ENCODE results near the gene RPN2.

The RPN2 gene

DNA sequence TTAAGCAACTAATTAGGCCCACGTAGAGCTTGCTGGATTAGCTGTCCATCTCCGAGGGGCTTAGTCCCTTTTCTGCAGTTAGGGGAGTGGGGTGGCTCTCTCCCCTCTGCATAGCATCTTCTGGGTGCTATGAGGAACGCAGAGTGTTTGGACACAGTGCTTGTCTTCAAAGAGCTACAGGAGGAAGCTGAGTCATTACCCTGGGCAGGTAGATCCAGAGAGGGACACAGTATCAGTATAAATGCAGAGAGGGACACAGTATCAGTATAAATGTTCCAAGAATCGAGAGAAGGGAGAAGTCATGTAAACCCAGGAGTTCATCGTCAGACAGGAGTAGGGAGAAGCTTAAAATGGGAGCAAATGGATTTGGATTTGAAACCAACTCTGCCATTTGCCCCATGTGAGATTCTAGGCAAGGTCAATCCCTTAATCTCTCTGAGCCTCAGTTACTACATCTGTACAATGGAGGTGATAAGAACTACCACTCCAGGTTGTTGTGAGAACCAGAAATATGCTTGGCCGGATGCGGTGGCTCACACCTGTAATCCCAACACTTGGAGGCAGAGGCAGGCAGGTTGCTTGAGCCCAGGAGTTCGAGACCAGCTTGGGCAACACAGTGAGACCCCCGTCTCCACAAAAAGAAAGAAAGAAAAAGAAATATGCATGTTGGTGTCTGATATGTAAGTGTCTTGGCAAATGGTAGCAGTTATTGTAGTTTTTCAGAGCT, 88.0 kb downstream of the RPN2 start:
- DNase-seq (ENCODE audit: low read depth) = no peak

DNA sequence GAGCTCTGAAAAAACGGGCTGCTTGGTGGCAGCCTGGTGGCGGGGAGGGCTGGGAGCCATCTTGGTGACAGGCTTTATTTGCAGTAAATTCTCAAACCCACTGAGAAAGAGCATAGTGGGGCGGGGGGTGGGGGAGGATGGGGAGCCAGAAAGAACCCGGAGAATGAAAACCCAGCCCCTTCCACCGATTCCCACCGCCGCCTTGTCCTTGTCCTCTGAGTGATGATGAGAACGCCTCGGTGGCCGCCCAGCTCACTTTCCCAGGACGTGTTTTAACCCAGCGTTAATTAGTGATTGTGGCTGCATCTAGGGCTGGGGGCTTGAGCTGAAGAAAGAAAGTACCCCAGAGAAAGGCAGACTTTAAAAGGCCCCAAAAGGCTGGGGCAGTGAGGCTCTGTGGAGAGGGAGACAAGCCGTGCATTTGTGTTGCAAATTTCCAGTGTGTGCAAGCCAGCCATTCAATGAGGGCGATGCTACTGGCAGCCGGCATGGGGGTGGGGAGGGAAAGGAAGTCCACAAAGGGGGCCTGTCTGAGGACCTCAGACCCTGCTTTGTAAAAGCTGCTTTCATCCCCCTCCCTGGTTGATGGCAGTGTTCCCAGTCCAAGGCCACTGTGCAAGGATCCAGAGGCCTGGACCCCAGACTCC, 88.7 kb downstream of the RPN2 start:
- DNase-seq (ENCODE audit: low read depth) = no peak

DNA sequence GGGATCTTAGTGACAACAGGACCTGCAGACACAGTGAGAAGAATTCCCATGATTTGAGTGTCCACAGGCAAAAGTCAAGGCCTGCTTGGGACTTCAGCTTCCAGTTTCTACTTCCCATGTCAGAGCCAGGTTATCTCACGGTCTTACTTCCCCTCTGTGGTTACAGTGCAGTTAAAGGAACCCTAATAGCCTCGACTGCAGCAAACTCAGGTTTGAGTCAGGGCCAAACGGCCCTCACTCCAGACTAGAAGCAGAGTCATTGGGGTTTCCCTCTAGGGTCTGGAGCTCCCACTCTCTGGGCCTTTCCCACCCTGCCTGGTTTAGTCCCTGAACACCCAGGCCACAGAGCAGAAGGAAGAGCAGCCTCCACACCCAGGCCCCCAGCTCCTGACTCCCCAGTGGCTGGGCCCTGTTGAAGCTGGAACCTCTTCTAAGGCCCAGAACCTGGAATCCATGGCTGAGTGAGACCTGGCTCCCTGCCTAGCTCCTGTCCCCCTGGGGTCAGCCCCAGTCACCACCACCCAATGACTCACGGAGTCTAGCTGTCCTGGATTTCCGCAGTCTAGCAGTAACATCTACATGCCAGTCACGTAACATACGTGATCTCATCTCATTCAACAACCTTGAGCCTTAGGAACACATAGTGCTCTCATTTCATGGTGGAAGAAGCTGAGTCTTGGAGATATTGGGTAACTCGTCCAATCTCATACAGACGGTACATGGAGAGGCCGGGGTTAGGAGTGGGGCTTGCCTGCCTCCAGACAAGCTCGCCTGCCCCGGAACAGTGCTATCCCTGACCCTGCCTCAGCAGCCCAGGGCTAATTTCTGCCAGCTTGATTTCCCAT, 91.7 kb downstream of the RPN2 start:
- DNase-seq (ENCODE audit: low read depth) = no peak

DNA sequence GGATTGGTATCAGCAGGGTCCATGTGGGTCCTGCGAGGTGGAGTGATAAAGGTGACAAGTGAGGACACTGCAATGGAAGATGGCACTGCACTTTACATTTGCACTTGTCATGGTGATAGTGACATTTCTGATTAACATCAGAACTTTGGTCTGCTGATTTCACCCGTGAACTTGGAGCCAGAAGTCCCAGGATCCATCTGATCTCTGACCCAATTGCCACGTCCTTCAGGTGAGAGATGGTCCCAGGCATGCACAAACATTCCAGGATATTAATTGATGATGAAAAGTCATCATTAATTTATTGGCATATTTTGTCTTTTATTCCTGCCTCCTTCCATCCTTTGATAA, 92.3 kb downstream of the RPN2 start:
- no peak for DNase-seq (ENCODE audit: low read depth)

DNA sequence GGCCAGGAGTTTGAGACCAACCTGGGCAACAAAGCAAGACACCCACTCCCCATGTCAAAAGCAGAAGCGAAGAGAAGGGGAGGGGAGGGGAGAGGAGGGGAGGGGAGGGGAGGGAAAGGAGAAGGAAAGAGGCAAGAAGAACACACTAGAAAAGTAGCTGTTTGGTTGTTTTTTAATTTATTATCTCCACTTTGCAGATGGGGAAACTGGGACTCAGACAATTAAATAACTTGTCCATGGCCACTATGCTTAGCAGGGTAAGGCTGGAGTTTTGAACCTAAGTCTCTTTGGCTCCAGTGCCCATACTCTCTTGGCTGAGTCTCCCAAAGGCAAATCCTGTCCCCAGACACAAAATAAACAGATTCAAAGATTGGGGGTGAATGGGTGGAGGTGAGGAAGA, 94.9 kb downstream of the RPN2 start:
- DNase-seq (ENCODE audit: low read depth) = no peak

DNA sequence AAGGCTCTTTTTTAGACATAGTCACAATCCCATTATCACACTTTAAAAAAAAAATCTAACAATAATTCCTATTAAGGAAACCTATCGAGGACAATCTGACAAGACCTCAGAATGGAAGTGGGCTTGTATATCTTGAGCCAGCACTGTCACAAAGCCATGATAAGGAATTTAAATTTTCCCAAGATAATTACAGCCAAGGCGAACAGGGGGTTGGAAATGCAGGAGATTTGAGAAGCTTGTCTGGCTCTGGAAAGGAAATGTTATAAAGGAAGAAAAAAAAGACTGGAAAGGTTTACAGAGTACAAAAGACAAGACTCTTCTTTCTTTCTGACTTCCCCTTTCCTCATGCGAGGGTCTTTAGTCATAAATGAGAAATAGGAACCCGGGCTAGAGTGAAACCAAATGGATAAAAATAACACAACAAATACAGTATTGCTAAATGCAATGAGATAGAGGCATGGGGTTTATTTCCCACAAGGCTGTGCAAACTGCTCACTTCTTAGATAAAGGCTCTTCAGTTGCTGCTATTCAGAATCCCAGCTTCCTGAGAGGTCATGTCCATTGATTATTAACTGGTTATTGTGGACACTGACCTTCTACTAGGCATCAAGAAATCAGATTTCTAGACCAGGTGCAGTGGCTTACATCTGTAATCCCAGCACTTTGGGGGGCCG, 95.9 kb downstream of the RPN2 start:
- no peak for DNase-seq (ENCODE audit: low read depth)

DNA sequence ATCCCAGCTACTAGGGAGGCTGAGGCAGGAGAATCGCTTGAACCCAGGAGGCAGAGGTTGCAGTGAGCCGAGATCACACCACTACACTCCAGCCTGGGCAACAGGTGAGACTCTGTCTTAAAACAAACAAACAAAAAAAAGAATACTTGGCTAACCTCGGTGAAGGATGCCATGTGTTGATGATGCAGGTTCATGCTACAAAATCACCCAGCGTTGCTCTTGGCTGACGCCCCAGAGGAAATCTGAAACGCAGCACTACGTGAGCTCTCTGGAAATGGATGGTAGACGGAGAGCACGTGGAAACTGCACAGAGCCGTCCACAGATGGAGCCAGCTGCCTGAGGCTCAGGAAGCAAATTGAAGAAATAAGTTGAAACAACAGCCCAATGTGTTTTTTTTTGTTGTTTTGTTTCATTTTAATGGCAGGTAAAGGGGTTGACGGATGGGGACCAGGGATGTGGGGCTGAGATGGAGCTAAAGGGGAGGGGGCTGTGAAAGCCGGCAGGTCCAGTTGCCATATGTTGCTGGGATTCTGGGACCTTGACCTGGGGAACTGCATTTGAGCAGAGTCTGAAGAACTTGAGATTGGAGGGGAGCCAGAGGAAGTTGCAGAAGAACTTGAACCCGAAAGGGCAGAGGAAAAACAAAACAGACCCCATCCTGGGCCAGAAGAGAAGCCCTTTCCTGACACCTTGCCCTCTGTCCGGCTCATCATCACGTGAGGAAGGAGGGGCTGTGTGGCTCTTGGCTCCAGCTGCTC, 97.5 kb downstream of the RPN2 start:
- DNase-seq (ENCODE audit: low read depth) = no peak

DNA sequence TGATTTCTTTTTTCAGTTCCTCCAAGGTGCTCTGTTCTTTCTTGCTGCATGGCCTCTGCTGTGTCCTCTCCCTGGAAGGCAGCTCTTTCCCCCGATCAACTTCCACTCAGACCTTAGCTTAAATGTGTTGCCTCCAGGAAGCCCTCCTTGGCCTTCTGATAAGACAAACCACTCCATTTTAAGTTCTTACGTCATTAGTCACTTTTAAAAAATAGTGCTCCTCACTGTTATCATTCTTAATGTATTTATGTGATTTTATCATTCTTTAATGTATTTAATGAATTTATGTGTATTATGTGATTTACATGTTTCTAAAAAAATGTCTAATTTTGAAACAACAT, 98.1 kb downstream of the RPN2 start:
- DNase-seq (ENCODE audit: low read depth) = no peak

DNA sequence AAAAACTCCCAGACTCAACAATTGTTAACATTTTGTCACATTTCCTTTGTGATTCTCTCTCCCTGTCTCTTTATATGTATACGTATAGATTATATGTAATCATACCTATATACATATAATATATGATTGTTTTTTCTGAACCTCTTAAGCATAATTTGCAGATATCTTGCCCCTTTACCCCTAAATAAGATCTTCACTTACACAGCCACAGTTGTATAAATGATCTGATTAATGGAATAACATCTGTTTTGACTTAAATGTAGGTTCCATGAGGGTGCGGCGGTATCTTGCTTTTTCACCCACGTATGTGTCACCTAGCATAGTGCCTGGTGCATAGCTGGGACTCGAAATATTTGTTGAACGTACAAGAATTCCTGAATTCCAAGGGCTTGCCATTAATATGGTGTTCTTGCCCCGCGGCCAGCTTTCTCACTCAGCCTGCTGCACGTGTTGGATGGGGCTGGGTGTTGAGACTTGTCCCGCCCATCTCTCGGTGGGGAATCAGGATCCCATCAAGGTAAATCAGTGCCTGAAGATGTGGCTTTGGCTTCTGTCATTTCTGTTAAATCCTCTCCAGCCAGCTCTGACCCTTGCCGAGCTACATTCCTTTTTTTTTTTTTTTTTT, 99.9 kb downstream of the RPN2 start:
- no peak for DNase-seq (ENCODE audit: low read depth)

DNA sequence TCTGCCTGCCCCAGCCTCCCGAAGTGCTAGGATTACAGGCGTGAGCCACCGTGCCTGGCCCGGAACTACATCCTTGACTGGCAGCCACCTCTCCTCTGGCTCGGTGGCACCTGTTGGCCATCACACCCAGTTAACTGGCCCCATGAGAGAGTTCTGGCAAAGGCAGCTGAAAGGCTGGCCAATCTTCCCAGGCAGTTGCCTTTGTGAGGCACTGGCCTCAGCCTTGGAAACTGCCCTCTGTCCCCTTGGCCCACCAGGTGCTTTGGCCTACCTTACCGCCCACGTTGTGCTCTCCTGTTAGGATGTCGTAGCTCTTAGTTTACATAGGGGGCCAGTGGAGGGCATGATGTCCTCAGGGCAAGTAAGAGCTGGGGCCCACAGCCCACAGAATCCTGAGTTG, 100.7 kb downstream of the RPN2 start:
- DNase-seq (ENCODE audit: low read depth) = no peak

DNA sequence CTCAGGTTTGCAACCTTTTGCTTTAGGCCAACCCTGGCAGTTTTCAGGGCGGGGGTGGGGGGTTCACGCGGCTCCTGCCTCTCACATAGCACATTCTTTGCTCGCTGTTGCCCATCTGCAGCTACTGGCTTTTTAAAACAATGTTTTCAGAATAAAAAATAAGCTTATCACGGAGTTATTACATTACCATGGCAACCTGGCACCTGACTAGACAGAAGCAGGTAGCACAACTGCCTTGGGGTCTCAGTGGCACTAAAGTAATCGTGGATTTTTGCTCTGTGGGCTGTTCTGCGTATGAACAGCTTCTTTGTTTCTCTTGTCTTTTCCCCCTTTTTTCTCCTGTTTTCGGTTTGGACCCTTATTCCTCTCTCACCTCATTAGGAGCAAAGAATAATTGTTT, 101.3 kb downstream of the RPN2 start:
- no peak for DNase-seq (ENCODE audit: low read depth)

DNA sequence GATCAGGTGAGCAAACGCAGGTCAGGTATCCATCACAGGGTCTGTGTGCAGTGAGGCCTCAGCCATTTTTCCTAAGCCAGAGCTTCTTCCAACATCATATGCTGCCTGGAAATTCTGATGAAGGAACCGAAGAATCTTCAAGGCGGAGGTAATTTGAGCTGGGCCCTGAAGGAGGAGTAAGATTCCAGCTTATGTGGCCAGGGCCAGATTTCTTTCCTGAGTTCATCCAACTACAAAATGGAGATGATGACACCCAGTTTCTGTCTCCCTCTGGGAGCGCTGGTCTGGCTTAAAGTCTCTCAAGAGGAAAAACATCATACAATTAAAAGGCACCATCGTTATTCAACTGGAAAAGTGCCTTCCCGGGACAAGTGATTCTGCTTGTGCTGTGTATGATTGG, 103.4 kb downstream of the RPN2 start:
- no peak for DNase-seq (ENCODE audit: low read depth)

DNA sequence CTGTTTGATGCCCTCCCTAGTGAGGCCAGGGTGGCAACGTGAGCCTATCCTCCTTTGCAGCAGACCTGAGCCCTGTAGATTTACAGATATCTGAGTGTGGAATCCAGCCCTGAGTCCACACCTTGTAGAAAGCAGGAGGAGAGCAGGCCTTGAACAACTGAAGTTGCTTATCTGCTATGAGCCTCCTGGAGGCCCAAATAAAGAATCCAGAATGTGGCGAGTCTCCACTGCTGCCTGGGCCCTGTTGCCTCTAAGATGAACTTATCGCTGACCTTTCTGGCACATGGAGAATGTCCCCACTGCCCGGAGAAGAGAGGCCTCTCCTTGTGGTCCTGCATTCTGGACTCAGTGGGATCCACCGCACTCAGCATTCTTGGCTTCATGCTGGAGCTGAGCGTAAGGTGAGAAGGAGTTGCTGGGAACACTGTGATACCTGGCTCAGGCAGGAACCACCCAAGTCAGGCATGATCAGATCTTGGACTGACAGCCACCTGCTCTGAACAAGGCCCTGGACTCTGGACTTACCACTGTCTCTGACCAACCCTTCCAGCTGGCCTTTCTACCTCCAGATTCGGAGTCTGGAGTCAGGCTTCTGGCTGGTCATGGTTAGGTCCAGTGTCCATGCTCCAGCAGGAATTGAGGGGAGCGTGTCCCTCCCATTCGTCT, 104.5 kb downstream of the RPN2 start:
- no peak for DNase-seq (ENCODE audit: low read depth)

DNA sequence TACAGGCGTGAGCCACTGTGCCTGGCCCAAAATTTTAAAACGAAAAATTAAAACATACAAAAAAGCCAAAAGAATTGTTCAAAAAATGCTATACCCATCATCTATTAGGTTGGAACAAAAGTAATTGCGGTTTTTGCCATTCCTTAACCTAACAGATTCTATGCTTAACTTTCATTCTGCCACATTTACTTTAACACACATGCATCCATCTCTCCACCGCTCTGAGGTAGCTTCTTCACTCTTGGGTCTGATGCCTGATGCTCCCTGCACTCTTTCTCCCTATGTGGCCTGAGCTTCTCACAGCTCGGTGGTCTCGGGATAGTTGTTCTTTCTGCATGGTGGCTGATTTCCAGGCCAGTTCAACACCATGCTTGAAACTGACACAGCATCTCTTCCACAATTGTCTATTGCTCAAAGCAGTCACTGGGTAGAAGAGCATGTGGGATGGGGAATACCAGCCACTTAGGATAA, 105.6 kb downstream of the RPN2 start:
- DNase-seq (ENCODE audit: low read depth) = no peak

DNA sequence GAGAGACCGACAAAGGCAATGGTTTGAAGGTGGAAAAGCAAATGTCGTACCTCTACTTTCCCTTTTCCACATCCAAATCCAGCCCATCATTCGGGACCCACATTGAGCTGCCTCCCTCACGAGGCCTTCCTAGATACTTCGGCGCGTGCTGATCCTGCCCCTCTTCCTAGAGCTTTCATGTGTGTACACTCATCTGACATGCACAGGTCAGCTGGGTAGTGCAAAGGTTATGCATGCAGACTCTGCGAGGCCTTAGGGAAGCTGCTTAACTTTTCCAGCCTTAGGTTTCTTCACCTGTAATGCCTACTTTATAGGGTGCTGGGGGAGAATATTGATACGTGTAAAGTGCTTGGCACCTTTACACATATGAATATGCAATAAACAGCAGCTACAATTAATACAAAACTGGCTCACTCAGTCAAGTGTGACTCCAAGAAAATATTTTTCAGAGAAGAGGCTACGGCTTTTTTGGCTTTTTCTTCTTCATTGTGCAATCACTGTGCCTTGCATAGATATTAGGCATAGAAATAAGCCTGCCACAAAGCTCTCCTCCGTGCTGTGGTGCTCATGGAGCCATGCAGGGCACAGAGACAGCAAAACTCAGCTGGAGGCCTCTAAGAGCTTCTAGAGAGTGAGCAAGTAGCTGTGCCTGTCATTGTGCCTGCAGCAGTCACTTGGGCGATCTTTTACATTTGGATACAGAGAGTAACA, 106.7 kb downstream of the RPN2 start:
- DNase-seq (ENCODE audit: low read depth) = no peak

DNA sequence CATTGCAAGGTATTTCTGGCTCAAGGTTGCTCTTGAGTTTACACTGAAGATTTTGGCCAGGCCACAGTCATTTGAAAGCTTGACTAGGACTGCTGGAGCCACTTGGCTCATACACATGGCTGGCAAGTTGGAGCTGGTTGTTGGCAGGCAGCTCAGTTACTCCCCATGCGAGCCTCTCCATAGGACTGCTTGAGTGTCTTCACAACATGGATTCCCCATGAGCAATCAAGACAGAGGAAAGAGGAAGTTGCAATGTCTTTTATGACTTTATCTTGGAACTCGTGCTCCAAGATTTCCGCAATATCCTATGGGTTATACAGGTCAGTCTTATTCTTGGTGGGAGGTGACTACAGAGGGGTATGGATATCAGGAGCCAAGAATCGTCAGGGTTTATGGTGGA, 109.0 kb downstream of the RPN2 start:
- no peak for DNase-seq (ENCODE audit: low read depth)

DNA sequence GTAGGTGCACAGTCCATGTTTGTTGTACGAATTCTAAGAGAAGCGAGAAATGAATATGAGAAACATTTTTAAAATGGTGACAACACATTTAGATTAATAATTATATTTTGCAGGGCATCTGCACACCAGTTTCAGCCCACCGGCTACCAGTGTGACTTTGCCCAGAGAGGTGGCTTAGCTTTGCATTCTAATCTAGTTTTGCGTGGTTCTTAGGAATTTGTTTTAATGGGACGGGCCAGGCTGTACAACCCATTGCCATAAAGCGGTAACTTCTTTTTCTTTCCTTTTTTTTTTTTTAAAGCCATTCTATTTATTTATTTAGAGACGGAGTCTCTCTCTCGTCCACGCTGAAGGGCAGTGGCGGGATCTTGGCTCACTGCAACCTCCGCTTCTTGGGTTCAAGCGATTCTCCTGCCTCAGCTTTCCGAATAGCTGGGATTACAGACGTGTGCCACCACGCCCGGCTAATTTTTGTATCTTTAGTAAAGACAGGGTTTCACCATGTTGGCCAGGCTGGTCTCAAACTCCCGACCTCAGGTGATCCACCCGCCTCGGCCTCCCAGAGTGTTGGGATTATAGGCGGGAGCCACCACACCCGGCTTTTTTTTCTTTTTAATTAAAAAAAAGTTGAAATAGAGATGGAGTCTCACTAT, 111.2 kb downstream of the RPN2 start:
- DNase-seq (ENCODE audit: low read depth) = no peak

All from stimulated activated CD8-positive, alpha-beta memory T cell treated with anti-CD3 and anti-CD28 coated beads, Interleukin-4, amount 100 ng/mL, for 24 hours (primary cell).